HG02981 (cell line): ENCODE results near the gene ABCA2.
"Not testable (repeated sequence)": the region's sequence is repeated elsewhere in the genome, so short reads cannot be mapped to it uniquely, and the experiment has no call there.

Experiments used
- ATAC-seq: cut with Tn5 transposase; IDR thresholded peaks from one replicate; pipeline ENCODE4 v1.9.1; 2021; ENCODE audit warnings: mild to moderate bottlenecking, moderate library complexity; ENCODE audit not compliant: unreplicated experiment

Gene ABCA2

DNA sequence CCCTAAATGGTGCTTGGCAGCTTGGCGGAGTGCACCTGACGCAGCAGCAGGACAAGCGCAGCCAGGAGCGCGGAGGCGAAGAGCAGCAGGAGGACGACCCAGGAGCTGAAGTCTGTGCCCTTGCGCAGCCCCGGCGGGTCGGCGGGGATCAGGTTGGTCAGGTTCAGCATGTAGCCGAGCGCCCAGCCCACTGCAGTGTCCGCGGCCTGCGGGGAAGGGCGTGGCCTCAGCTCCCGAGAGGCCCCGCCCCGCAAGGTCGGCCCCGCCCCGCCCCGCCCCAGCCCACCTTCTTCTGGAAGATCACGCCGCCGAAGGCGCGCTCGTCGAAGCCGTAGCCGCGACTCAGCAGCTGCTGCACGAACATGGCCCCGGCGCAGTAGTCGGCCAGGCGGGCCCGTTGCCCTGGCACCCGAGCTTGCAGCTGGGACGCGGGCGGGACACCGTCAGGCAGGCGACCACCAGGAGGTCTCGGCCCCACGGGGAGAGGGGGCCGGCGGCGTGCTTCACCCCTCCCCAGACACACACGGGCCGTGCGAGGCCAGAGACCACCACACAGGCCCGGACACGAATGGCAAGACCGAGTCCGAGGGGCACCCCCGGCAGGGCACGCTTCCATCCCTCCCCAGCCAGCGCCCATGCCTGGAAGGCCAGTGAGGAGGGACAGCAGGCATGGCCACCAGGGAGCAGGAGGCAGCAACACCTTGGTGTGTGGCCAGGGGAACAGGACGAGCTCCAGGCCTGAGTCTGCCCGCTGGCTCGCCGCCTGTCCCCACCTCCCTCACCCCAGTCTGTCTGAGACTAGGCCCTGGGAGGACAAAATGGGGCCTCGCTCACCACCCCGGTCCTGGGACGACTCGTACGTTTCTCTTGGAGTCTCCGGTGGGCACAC lies 20.9 kb upstream of the ABCA2 start:
- no peak for ATAC-seq

DNA sequence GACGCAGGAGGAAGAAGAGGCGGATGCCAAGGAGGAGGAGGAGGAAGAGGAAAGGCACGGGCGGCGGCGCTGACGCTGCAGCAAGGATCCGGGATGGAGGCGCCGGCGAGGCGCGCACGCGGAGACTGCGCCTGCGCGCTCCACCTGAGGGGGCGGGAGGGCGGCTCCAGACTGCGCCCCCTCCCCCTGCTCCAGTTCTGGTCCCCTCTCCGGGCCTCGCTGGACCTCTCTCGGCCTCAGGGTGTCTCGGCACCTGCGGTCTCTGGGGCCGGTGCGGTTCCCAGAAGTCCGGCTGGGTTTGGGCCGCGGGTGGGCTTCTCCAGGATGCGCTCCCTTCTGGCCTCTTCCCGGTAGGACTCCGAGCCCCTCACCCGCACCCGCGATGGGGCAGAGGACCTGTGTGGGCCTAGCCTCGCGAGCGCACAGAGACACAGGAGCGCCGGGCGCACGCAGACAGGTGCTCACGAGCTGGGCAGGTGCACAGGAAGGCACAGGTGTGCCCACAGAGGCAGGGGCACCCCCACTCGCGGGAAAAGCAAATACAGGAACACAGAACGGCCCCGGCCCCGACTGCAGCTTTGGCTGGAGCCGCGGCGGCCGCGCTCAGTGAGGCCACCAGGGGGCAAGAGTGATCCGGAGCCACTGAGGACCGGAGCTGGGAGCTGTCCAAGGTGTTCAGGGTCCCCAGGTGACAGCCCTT lies 18.2 kb upstream of the ABCA2 start, which contains the start of gene NPDC1:
Gene NPDC1 (minus strand): TSS at position 90 of the 700 bp plus-strand sequence. CDS start 188 bp downstream, outside the sequence.
- no peak for ATAC-seq

DNA sequence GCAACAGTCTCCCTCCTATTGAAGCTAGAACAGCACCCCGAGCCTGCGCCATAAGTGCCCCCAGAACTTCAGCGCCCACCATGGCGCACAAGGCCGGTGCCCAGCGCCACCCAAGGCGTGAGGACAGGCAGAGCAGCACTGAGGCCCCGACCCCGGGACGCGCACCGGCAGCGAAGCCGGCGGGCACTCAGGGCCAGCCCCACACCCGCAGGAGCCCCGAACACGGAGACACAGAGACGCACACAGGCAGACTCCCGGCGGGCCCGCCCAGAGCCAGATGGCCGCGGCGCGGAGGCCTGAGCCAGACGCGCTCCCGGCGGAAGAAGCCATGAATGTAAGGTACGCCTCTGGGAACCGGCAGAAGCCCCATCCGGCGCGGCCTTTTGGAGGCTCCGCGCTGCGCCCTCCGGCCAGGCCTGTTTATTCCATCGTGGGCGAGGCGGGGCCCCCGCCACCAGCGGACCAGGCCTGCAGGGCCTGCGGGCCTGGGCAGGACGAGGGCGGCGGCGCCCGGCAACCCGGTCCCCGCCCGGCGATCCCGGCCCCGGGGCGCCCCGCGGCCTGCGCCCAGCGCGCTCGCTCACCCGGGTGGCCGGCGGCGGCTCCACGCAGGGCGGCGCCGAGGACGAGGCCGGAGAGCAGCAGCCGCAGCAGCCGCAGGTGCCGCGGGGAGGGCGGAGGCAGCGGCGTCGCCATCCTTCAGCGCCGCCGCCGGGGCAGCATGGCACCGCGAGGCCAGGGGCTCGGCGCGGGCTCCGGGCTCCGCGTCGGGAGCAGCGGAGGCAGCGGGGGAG lies 17.5 kb upstream of the ABCA2 start:
- ATAC-seq, result no peak

DNA sequence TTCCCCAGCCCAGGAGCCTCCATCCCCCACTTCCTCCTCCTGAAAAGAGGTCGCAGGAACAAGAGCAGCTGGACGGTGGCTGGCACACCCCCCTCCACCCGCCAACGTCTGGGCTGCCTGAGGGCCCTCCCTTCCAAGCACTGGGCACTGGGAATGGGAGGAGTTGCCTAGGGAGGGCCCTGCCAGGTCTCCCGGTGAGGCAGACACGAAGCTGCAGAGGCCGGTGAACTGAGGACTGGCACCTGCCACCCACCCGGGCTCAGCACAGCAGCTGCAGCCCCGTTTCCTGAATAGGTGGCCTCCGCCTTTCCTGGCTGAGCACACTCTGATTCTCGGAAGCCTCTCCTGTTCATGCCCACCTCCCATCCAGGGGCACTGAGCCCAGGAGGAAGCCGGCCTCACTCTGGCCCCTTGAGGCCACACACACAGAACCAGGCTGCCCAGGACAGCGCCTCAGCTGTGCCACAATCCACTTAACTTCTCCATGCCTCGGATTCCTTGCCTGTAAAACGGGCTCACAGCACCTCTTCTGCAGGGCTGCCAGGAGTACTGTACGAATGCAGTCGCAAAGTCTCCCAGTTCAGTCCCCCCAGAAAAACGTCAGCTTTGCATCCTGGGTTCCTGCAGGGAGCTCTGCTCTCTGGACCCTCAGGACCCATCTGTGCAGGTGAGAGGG lies 16.6 kb upstream of the ABCA2 start:
- no peak for ATAC-seq

DNA sequence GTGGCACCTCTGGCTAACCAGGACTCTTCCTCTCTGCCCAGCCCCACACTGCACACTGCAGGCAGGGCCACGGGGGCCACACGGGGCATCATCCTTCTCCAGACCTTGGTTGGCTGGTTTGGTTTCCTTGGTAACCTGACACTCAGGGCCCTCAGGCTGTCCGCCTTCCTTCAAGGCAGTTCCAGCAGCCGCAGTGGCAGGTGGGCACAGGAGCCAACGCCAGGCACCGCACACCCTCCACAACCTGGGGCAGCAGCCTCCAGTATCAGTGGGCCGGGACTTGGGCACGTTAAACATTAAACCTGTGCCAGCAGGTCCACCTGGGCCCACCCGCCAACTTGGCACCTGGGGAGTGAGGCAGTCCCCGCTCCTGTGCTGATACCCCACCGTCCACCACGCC lies 16.0 kb upstream of the ABCA2 start:
- ATAC-seq, result no peak

DNA sequence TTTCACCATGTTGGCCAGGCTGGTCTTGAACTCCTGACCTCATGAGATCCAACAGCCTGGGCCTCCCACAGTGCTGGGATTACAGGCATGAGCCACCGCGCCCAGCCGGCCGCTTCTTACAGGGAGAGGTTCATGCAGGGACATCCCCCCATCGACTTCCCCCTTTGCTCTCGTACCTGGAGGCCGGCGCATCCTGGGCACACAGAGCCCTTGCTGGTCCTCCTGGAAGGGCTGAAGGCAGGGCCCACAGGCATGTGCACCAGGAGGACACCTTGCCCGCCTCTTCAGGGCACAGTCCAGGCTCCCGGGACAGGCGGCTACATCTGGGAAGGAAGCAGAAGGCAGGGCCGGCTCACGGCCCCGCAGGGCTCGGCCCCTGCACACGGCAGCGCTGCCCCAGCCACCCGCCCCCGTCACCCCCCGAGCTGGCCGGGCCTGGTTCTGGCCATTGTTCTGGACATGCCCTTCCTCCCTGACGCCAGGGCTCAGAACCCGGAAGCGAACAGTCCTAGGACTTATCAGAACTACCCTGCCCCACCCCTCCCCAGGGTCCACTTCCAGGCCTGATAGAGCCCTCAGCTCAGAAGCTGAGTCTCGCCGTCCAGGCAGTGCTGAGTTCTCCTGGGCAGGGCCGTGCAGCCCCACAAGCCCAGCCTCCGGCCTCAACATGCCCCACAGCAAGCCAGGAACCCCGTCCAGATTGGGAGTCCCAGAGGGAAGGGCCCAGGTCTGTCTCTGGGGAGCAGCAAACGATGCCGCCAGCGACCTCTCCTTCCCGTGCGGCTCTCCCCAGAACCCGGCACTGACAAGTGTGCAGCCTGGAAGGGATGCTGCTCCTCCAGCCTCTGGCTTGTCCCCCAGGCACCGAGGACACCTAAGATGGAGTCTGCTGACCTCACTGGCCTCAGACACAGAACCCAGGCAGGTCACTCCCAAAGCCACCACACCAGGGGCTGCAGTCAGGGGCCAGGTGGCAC lies 15.0 kb upstream of the ABCA2 start:
- no peak for ATAC-seq

DNA sequence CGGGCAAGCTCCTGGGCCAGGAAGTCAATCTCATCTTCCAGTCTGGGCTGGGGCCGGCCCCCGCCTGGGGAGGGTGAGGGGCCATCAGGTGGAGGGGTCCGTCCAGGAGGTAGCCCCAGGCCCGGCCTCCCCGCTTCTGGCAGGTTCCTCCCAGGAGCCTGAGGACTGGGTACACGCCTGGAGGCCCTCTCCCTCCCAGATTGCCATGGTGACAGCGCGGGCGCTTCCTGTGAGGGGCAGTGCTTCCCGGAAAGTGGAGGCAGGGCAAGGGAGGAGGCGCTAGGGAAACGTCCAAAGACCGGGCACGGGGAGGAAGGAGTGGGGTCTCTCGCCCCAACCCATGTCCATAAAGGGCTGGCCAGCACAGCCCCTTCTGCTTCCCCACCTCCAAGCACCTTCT lies 13.1 kb upstream of the ABCA2 start:
- ATAC-seq, result no peak

DNA sequence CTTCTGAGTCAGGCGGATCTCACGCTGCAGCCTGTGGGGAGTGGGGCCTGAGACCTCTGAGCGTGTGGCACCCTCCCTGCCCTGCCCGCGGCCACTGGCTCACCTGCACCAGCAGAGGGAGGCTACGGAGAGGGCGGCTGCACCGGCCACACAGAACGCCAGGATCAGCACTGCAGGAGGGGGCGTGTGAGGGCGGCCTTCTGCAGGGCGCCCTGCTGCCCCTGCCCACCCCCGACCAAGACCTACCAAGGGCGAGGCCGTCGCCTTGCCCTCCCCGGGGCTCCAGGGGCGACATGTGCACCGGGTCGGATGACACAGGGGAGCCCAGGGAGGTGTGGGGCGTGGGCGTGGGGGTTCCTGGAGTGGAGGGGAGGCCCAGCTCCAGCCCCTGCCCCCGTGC lies 12.5 kb upstream of the ABCA2 start:
- no peak for ATAC-seq

DNA sequence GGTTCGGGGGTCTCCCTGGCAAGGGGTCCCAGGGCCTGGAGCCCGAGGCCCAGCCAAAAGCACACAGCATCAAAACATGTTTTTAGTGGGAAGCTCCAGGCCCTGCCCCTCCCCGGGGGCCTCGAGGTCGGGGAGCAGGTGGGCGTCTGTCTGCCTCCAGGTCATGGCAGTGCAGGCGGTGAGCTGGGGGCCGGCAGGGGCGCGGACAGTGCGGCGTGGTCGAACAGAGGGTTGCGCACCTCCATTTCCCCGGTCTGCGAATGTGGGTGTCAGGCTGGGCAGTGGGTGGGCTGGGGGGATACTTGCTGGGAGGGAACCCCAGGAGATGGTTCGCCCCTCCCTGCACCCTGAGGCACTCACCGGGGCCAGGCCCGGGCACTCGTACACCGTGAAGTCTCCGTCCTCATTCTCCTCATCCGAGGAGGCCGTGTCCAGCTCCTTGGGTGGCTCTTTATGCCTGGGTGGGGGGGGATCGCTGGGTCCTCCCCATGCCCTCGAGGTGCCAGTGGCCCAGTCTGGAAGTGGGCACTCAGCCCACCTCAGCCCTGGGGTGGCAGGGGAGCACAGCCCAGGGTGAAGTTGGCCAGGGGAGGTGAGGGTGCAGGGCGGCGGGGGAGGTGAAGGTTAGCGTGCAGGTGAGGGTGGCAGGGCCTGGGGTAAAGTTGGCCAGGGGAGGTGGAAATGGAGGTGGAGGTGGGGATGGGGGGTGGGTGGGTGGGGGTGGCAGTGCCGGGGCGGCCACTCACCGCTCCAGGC lies 11.8 kb upstream of the ABCA2 start:
- ATAC-seq, result no peak

DNA sequence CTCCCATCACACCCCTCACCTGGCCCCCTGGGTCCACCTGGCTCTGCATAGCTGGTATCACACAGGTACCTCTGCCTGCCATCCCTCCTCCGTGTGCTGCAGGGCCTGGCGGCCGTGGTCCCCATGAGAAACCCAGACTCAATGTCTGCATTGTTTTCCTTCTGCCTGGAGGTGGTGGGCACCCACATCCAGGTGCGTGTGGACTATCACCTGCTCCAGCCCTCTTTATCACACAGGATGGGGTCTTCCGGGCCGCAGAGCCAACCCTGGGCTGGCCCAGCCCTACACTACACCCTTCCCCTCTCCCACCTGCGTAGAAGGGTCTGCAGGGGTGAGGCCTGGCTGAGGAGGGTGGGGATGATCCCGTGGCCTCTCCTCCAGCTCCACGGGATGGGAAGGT lies 10.9 kb upstream of the ABCA2 start:
- ATAC-seq, result no peak

DNA sequence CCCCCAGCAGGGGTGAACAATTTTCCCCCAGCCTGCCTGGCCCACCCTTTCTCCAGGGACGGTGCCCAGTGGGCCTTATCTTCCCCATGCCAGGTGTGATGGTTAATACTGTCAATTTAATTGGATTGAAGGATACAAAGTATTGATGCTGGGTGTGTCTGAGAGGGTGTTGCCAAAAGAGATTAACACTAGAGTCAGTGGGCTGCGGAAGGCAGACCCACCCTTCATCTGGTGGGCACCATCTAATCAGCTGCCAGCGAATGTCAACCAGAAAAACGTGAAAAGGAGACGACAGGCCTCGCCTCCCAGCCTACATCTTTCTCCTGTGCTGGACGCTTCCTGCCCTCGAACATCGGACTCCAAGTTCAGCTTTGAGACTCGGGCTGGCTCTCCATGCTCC lies 9.4 kb upstream of the ABCA2 start:
- ATAC-seq, result no peak

DNA sequence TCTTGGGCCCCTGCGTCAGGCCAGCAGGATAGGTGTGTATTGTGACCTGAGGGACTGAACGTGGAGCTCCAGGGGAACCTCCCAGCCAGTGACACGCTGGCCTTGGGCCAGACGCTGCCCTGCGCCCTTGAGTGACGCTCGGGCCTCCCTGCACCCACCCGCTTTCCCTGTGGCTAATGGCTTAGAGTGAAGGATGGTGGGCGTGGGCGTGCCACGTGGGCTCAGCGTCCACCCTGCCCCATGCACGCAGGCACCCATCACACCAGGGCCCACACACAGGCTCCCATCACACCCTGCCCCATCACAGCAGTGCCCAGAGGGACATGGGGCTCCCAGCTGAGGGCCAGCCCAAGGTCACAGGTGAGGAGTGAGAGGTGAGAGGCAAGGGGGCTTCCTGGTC lies 9.0 kb upstream of the ABCA2 start:
- ATAC-seq, result no peak

DNA sequence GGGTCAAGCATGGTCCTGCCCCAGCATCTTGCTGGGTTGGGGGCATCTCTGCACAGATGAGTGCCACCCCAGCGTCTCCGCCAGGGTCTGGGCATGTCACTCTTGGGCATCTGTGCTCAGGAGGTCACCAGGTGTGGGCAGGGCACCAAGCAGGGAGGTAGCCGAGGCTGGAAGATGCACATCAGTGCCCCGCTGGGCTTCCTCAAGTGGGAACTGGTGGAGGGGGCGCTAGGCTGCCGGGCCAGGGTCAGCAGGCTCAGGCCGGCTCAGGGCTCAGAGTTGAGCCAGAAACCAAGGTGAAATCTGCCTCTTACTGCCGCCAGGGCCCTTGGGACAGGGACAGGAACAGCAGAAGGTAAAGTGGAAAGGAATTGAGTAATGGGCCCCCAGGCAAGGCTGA lies 7.9 kb upstream of the ABCA2 start:
- no peak for ATAC-seq

DNA sequence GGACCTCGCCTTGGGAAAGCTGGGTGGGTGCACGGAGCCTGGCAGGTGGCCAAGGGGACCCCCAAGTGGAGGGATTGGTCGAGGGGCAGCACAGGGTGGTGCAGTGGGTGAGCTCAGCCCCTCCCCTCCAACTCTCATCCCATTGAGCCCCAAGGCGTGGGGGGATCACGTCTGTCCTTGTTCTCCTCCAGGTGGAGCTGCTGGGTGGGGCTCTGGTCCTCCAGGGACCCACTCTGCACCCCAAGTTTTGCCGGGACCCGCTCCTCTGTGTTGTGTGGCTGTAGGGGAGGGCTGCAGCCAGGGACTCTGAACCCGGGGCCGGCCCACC lies 7.4 kb upstream of the ABCA2 start:
- ATAC-seq, result no peak

DNA sequence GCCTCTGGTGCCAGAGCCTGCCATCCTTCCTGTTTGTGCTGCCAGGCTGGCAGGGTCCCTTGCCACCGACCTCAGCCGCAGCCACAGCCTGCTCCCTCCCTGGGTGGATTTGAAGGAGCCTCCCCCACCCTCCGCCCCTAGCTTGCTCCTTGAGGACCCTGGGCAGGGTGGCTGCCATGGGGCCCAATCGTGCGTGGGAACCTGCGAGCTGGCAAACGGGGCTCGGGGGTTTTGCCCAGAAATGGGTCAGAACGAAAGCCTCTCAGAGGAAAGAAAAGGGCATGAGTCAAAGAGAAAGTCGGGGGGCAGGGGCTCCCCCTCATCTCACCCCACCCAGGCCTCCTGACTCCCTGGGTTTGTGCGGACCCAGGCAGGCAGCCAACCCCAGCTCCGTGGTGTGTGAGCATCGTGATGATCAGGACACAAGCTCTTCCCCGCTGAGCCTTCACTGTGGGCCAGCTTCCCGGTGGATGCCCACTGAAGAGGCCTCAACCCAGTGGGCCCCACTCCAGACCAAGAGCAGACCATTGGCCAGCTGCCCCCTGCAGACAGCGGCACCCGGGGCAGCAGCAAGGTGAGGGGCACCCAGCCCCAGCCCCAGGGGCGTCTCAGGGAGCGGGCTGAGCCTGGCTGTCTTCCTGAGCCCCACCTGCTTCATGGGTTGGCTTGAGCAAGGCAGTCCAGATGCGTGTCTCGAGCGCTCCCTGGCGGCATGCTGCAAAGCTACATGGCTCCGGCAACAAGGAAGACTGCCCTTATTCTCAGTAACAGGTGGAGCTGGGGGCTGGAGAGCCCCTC lies 6.9 kb upstream of the ABCA2 start:
- ATAC-seq, result peak; percentile 63

DNA sequence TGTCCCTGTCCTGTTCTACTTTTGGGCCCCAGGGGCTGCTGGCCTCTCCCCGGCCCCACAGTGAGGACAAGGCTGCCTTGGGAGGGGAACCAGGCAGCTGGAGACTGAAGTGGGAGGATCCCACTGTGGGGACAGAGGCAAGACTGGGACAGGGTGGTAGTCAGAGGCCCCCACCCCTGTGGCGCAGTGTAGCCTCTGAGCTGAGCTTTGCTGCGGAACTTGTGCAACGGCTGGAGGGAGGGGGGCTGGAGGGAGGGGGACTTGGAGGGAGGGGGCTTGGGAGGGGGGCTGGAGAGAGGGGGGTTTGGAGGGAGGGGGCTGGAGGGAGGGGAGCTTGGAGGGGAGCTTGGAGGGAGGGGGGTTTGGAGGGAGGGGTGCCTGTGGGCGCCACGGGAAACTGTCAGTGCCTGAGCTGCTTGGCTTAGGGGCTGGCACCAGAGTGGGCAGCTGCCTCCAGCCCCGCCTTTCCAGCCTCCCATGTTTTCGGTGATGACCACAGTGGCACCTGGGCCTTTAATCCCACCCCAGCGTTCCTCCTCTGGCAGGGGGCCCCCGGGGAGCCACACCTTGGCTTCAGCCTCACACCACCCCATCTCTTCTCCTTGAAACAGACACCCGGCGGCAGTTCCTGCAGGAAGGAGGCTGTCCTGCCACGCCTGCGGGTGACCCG lies 6.1 kb upstream of the ABCA2 start:
- no peak for ATAC-seq

DNA sequence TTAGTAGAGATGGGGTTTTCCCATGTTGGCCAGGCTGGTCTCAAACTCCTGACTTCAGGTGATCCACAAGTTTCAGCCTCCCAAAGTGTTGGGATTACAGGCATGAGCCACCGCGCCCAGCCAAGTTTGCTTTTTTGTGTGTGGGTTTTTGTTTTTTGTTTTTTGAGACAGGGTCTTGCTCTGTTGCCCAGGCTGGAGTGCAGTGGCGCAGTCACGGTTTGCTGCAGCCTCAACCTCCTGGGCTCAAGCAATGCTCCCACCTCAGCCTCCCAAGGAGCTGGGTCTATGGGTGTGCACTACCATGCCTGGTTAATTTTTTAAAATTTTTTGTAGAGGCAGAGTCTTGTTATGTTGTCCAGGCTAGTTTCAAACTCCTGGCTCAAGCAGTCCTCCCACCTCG lies 5.4 kb upstream of the ABCA2 start:
- not testable (repeated sequence) for ATAC-seq

DNA sequence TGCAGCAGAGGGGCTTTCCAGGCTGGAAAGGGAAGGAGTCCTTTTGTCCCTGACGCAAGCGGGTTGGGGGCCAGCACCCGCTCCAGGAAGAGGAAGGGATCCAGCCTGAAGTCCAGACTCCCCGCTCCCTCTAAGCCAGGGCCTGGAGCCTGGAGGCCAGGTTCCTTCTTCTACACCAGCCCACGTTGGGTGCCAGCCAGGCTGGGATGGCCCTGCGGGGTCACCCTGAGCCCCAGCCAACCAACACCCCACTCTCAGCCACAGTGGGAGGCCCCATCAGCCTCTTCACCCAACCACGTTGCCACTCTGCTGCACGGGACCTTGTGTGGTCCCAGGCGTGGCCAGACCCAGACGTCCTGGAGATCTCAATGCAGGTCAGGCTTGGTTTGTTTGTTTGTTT lies 4.8 kb upstream of the ABCA2 start:
- no peak for ATAC-seq
